Endodermal cell (in vitro differentiated cells): ENCODE measurements around the gene SPRED1. TPM values are rescaled to one million over a fixed set of nuclear protein-coding genes. Genes with fewer than 3 reads are reported as not detected.

Experiments
- DNase-seq: peaks from one replicate; pipeline ENCODE4 v3.0.0-alpha.2; 2017
- H3K27ac ChIP-seq: 2 replicates; pipeline ENCODE4 v1.5.1; 2013; ENCODE audit warnings: mild to moderate bottlenecking, low read depth, low read length, moderate library complexity
- H3K27me3 ChIP-seq: 2 replicates; pipeline ENCODE4 v1.6.1; 2013; ENCODE audit warnings: mild to moderate bottlenecking, low read length, moderate library complexity; ENCODE audit not compliant: insufficient read depth, control insufficient read depth, poor library complexity, severe bottlenecking
- H3K36me3 ChIP-seq: 2 replicates; pipeline ENCODE4 v1.7.0; 2013; ENCODE audit warnings: mild to moderate bottlenecking, low read length, moderate library complexity; ENCODE audit not compliant: control insufficient read depth, insufficient read depth
- H3K4me1 ChIP-seq: one replicate; pipeline ENCODE4 v1.7.0; 2013; ENCODE audit warnings: low read length; ENCODE audit not compliant: control insufficient read depth, insufficient read depth
- H3K4me3 ChIP-seq: 2 replicates; pipeline ENCODE4 v1.5.1; 2013; ENCODE audit warnings: mild to moderate bottlenecking, low read length, moderate library complexity
- H3K9ac ChIP-seq: 2 replicates; pipeline ENCODE4 v1.6.1; 2013; ENCODE audit warnings: mild to moderate bottlenecking, low read length, moderate library complexity; ENCODE audit not compliant: poor library complexity, severe bottlenecking; ENCODE audit errors: extremely low read depth
- H3K9me3 ChIP-seq: 2 replicates; pipeline ENCODE4 v1.6.1; 2013; ENCODE audit warnings: mild to moderate bottlenecking, low read length, moderate library complexity; ENCODE audit not compliant: control insufficient read depth
- H3K27ac Mint-ChIP-seq: 2 replicates; pipeline ENCODE4 v1.8.0; 2020; ENCODE audit warnings: mixed read lengths
- H3K27me3 Mint-ChIP-seq: 2 replicates; pipeline ENCODE4 v1.8.0; 2021; ENCODE audit warnings: mild to moderate bottlenecking, mixed read lengths; ENCODE audit not compliant: insufficient read depth
- H3K36me3 Mint-ChIP-seq: 2 replicates; pipeline ENCODE4 v1.8.0; 2020; ENCODE audit warnings: low read depth, mixed read lengths
- H3K4me1 Mint-ChIP-seq: 2 replicates; pipeline ENCODE4 v1.8.0; 2020; ENCODE audit warnings: mixed read lengths
- H3K4me3 Mint-ChIP-seq: 2 replicates; pipeline ENCODE4 v1.8.0; 2020; ENCODE audit warnings: mild to moderate bottlenecking, moderate library complexity, mixed read lengths
- H3K9me3 Mint-ChIP-seq: 2 replicates; pipeline ENCODE4 v1.8.0; 2020; ENCODE audit warnings: mild to moderate bottlenecking, mixed read lengths
- WGBS, 2 experiments: methylation state at CpG; one replicate each; pipeline versions ENCODE4 v1.1.5 to v1.1.7; 2013; ENCODE audit warnings: missing lambda C conversion rate in 2 of 2, mixed read lengths in 1 of 2; ENCODE audit not compliant: insufficient coverage in 1 of 2, insufficient read length in 1 of 2; 5-methylcytosine and 5-hydroxymethylcytosine counted together
- total RNA-seq, 2 donors: library from RNA; stranded (reverse); fragmentation: NEBNext Ultra II Directional in 1 of 2; extraction: Animal tissue kit (Norgen Biotek cat#: 25700) in 1 of 2; gene quantifications; 2 replicates in 1 of 2; 3 replicates in 1 of 2; pipeline ENCODE4 v1.2.1, GENCODE V29; 2021
- TF ChIP-seq, protein P1 (sequence below): fragments of 200-600 bp; sonication (generic); conservative IDR thresholded peaks from 2 replicates; pipeline ENCODE4 v1.5.0; 2021; ENCODE audit warnings: antibody characterized with exemption, mild to moderate bottlenecking

Gene SPRED1
- total RNA-seq, 2 donors from 2014 or later, result 50.8 to 61.7 TPM

DNA sequence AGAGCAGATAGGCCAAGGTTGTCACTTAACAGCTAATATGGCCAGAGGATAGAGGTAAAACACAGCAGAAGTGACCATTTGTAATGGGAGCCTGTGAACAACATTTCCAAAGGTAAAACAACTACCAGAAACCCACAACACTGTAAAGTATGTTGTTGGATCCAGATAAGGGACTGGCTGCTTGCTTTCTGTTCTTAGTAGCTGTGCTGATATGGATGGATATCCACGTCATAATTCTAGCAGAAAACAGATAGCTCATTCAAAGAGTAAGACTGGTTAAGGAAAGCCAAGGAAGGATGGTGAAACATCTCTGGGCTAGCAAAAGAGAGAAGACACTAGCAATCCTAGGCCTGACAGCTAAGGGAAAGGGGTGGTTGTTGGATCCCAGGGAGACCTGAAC lies 36.9 kb upstream of the SPRED1 start:
- peaks cover 2% of the 10 kb centered on the region for H3K27me3 Mint-ChIP-seq
- Histone ChIP-seq H3K36me3 (no peaks in the 10 kb centered on the region), H3K9me3 (no peaks in the 10 kb centered on the region), H3K4me1 (no peaks in the 10 kb centered on the region), H3K27ac (no peak overlapping the region), H3K27me3 (peaks cover 6% of the 10 kb centered on the region), H3K9ac (no peak overlapping the region), H3K4me3 (no peak overlapping the region)
- TF ChIP-seq, protein P1, sequence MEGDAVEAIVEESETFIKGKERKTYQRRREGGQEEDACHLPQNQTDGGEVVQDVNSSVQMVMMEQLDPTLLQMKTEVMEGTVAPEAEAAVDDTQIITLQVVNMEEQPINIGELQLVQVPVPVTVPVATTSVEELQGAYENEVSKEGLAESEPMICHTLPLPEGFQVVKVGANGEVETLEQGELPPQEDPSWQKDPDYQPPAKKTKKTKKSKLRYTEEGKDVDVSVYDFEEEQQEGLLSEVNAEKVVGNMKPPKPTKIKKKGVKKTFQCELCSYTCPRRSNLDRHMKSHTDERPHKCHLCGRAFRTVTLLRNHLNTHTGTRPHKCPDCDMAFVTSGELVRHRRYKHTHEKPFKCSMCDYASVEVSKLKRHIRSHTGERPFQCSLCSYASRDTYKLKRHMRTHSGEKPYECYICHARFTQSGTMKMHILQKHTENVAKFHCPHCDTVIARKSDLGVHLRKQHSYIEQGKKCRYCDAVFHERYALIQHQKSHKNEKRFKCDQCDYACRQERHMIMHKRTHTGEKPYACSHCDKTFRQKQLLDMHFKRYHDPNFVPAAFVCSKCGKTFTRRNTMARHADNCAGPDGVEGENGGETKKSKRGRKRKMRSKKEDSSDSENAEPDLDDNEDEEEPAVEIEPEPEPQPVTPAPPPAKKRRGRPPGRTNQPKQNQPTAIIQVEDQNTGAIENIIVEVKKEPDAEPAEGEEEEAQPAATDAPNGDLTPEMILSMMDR, result no peak
- H3K4me1 Mint-ChIP-seq, result peaks cover 12% of the 10 kb centered on the region
- no peak for DNase-seq
- H3K27ac Mint-ChIP-seq, result no peak overlapping the region
- no peak overlapping the region for H3K4me3 Mint-ChIP-seq
- no peaks in the 10 kb centered on the region for H3K36me3 Mint-ChIP-seq
- no peaks in the 10 kb centered on the region for H3K9me3 Mint-ChIP-seq
- 98 to 100% methylated on average over 1 of the region's 1 CpG for WGBS, 2 experiments

DNA sequence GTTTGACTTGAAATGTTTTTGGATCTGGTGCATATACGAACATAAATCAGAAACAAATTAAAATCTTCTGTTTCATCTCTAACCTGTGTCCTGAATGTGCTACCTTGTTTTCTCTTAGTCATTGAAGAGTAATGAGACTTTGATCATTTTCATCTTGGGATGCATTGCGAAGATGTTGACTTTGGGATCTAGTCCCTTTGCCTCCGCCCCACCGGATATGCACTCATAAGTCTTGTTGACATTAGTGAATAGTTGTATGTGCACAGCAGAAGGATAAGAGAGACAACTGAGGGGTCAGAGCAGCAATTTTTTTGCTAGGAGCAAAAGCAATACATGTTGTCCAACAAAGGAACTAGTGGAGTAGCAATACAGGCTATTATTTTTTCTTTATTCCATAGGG lies 35.9 kb upstream of the SPRED1 start:
- no peak for DNase-seq

DNA sequence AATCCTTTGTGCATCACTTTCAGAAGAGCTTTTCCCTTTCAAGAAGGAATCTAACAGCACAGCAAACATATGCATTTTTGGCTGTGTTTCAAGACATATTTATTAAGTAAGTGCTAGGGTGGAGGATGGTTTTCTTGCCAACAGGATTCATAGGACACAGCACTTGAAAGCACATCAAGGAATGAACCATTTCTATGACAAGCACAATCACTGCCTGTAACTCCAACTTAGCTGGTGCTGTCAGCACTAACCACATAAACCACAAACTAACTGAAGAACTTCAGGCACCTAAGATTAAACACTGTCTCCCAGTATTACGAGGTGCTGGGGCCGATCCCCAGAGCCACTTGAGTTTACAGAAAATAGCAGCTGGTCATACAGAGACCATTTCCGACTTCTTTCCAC lies 35.4 kb upstream of the SPRED1 start:
- Histone ChIP-seq H3K27me3 (peaks cover 6% of the 10 kb centered on the region), H3K4me1 (no peaks in the 10 kb centered on the region), H3K9ac (no peak overlapping the region), H3K4me3 (no peak overlapping the region), H3K9me3 (no peaks in the 10 kb centered on the region), H3K36me3 (no peaks in the 10 kb centered on the region), H3K27ac (no peak overlapping the region)
- H3K4me3 Mint-ChIP-seq, result no peak overlapping the region
- WGBS, 2 experiments, result 96% methylated on average over 3 of the region's 3 CpGs; no CpG with 5 or more reads in 1 of the 2 experiments
- TF ChIP-seq, protein P1, result no peak
- H3K9me3 Mint-ChIP-seq, result no peaks in the 10 kb centered on the region
- DNase-seq, result no peak
- peaks cover 2% of the 10 kb centered on the region for H3K27me3 Mint-ChIP-seq
- peaks cover 18% of the 10 kb centered on the region for H3K4me1 Mint-ChIP-seq
- H3K36me3 Mint-ChIP-seq, result no peaks in the 10 kb centered on the region
- H3K27ac Mint-ChIP-seq, result no peak overlapping the region

More for the DNA sequence above, 35.9 kb upstream of the SPRED1 start:
- H3K4me3 Mint-ChIP-seq, result no peak overlapping the region
- H3K4me1 Mint-ChIP-seq, result peaks cover 18% of the 10 kb centered on the region
- no peak overlapping the region for H3K27ac Mint-ChIP-seq
- Histone ChIP-seq H3K27ac (no peak overlapping the region), H3K4me3 (no peak overlapping the region), H3K4me1 (no peaks in the 10 kb centered on the region), H3K9ac (no peak overlapping the region), H3K36me3 (no peaks in the 10 kb centered on the region), H3K9me3 (no peaks in the 10 kb centered on the region), H3K27me3 (peaks cover 6% of the 10 kb centered on the region)
- TF ChIP-seq, protein P1, result no peak
- H3K9me3 Mint-ChIP-seq, result no peaks in the 10 kb centered on the region
- 92 to 94% methylated on average over 4 of the region's 4 CpGs for WGBS, 2 experiments
- H3K27me3 Mint-ChIP-seq, result peaks cover 2% of the 10 kb centered on the region
- H3K36me3 Mint-ChIP-seq, result no peaks in the 10 kb centered on the region
